ENCODE data around the gene SH3BGR. TPM values are rescaled to one million over a fixed set of nuclear protein-coding genes. Genes with fewer than 3 reads are reported as not detected.

Gene SH3BGR
- total RNA-seq, 1 experiment from 2014 or later = 0.82 TPM

DNA sequence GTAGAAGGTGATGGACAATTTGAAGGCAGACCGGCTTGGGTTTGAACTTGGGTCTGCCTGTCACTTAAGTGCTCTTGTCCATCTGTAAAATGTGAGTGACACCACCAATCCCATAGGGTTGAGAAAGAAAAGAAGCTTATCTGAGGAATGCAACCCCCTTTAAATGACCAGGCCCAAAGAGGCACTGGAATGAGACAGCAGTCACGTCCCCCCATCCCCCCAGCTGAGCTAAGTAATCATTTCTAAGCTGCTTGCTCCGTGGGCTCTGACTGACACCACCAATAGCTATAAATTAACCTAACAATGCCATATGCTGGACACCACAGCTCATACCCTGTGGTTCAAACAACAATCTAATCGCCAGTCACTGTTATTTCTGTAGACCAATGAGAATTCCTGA lies 21.3 kb upstream of the SH3BGR start:
- TF ChIP-seq CTCF (IDR thresholded peaks at IDR 0.05; ENCODE audit: insufficient read depth in 1 of 2, low read depth in 1 of 2, low read length in 1 of 2, severe bottlenecking in 1 of 2, unreplicated experiment in 1 of 2) = no peak
- ChIA-PET POLR2A (no interaction called here), CTCF (interaction anchor here (0.6 to 1.1 kb wide), 4 partner anchors 10 to 43 kb away, joined by 3 to 4 read pairs (median 4); no protein-coding TSS in a partner anchor)
- peaks cover 10% of the 10 kb centered on the region; the same call in 1 of the 2 replicates for H3K4me1 ChIP-seq
- H3K4me1 Mint-ChIP-seq (ENCODE audit: low read depth, unreplicated experiment) = peaks cover 18% of the 10 kb centered on the region
- no peak overlapping the region for H3K4me3 Mint-ChIP-seq (ENCODE audit: unreplicated experiment)
- H3K9me3 ChIP-seq = no peaks in the 10 kb centered on the region
- H3K4me3 ChIP-seq (ENCODE audit: low read depth, low read length) = no peak overlapping the region
- peak in 1 of 2 experiments; percentile 46 for DNase-seq
- no peaks in the 10 kb centered on the region for H3K36me3 Mint-ChIP-seq (ENCODE audit: insufficient read depth, unreplicated experiment)
- no TSS peak for BruUV-seq (replicated peaks)
- H3K27ac Mint-ChIP-seq (ENCODE audit: unreplicated experiment) = no peak overlapping the region
- H3K36me3 ChIP-seq (ENCODE audit: control insufficient read depth, insufficient read depth, low read length) = no peaks in the 10 kb centered on the region
- intact Hi-C loops (cut with micrococcal nuclease; ENCODE audit: unreplicated experiment) = loop anchor here (1.0 kb wide), 1 partner anchor 8 kb away; no protein-coding TSS in a partner anchor
- no peaks in the 10 kb centered on the region for H3K27me3 ChIP-seq (replicated peaks; ENCODE audit: control insufficient read depth, insufficient read depth, low read length)
- H3K27me3 Mint-ChIP-seq (ENCODE audit: insufficient read depth, unreplicated experiment) = no peaks in the 10 kb centered on the region
- H3K9me3 Mint-ChIP-seq (ENCODE audit: unreplicated experiment) = no peaks in the 10 kb centered on the region

- no peak overlapping the region for H3K4me3 Mint-ChIP-seq (ENCODE audit: unreplicated experiment)
- CTCF ChIA-PET = interaction anchor here (0.6 to 1.1 kb wide), 4 partner anchors 10 to 43 kb away, joined by 3 to 4 read pairs (median 4); no protein-coding TSS in a partner anchor
- no peaks in the 10 kb centered on the region for H3K36me3 Mint-ChIP-seq (ENCODE audit: insufficient read depth, unreplicated experiment)
- no peaks in the 10 kb centered on the region for H3K27me3 Mint-ChIP-seq (ENCODE audit: insufficient read depth, unreplicated experiment)
- intact Hi-C loops (cut with micrococcal nuclease; ENCODE audit: unreplicated experiment) = loop anchor here (1.0 kb wide), 1 partner anchor 9 kb away; no protein-coding TSS in a partner anchor
- Histone ChIP-seq H3K9me3 (no peaks in the 10 kb centered on the region), H3K4me1 (peaks cover 10% of the 10 kb centered on the region; the same call in 1 of the 2 replicates), H3K36me3 (ENCODE audit: control insufficient read depth, insufficient read depth, low read length) (no peaks in the 10 kb centered on the region), H3K27me3 (replicated peaks; ENCODE audit: control insufficient read depth, insufficient read depth, low read length) (no peaks in the 10 kb centered on the region), H3K4me3 (ENCODE audit: low read depth, low read length) (no peak overlapping the region)
- H3K4me1 Mint-ChIP-seq (ENCODE audit: low read depth, unreplicated experiment) = peaks cover 18% of the 10 kb centered on the region
- DNase-seq = no peak
- H3K27ac Mint-ChIP-seq (ENCODE audit: unreplicated experiment) = no peak overlapping the region
- H3K9me3 Mint-ChIP-seq (ENCODE audit: unreplicated experiment) = no peaks in the 10 kb centered on the region
- TF ChIP-seq CTCF (IDR thresholded peaks at IDR 0.05; ENCODE audit: insufficient read depth in 1 of 2, low read depth in 1 of 2, low read length in 1 of 2, severe bottlenecking in 1 of 2, unreplicated experiment in 1 of 2) = no peak
- BruUV-seq (replicated peaks) = no TSS peak
- POLR2A ChIA-PET = no interaction called here
These were observed 20.8 kb upstream of the SH3BGR start for GRCh38 chr21:39430954-39431353.

- H3K27ac Mint-ChIP-seq (ENCODE audit: unreplicated experiment) = no peak overlapping the region
- peaks cover 11% of the 10 kb centered on the region for H3K4me1 Mint-ChIP-seq (ENCODE audit: low read depth, unreplicated experiment)
- Histone ChIP-seq H3K36me3 (ENCODE audit: control insufficient read depth, insufficient read depth, low read length) (no peaks in the 10 kb centered on the region), H3K4me1 (peaks cover 10% of the 10 kb centered on the region; the same call in 1 of the 2 replicates), H3K4me3 (ENCODE audit: low read depth, low read length) (no peak overlapping the region), H3K9me3 (no peaks in the 10 kb centered on the region), H3K27me3 (replicated peaks; ENCODE audit: control insufficient read depth, insufficient read depth, low read length) (no peaks in the 10 kb centered on the region)
- POLR2A ChIA-PET = no interaction called here
- no TSS peak for BruUV-seq (replicated peaks)
- H3K36me3 Mint-ChIP-seq (ENCODE audit: insufficient read depth, unreplicated experiment) = no peaks in the 10 kb centered on the region
- no peaks in the 10 kb centered on the region for H3K9me3 Mint-ChIP-seq (ENCODE audit: unreplicated experiment)
- DNase-seq = no peak
- intact Hi-C loops (cut with micrococcal nuclease; ENCODE audit: unreplicated experiment) = no loop called here
- CTCF ChIA-PET = no interaction called here
- H3K4me3 Mint-ChIP-seq (ENCODE audit: unreplicated experiment) = no peak overlapping the region
- H3K27me3 Mint-ChIP-seq (ENCODE audit: insufficient read depth, unreplicated experiment) = no peaks in the 10 kb centered on the region
- no peak for TF ChIP-seq CTCF (IDR thresholded peaks at IDR 0.05; ENCODE audit: insufficient read depth in 1 of 2, low read depth in 1 of 2, low read length in 1 of 2, severe bottlenecking in 1 of 2, unreplicated experiment in 1 of 2)
These were observed 16.8 kb upstream of the SH3BGR start for GRCh38 chr21:39434950-39435349.

All from Caco-2 (cell line).